OCI-LY7 (cell line): ENCODE data around the gene USP30. TPM values are rescaled to one million over a fixed set of nuclear protein-coding genes. Genes with fewer than 3 reads are reported as not detected.

ENCODE experiments used
- BruUV-seq: library from RNA; stranded (reverse); fragments of 400-500 nt; replicated peaks from 2 replicates; lab custom pipeline; 2021; lab: Mats Ljungman, UMichigan
- CTCF ChIA-PET: fragments of 300-600 bp; sonication (Branson Sonifier 250); formaldehyde crosslinking; loops from one replicate; lab custom pipeline; 2022; ENCODE audit warnings: antibody characterized with exemption; ENCODE audit not compliant: unreplicated experiment; lab: Charles Lee
- POLR2A ChIA-PET: fragments of 300-600 bp; sonication (Branson Sonifier 250); formaldehyde crosslinking; loops from one replicate; lab custom pipeline; 2022; ENCODE audit warnings: antibody characterized with exemption; lab: Charles Lee
- DNase-seq: peaks from one replicate; pipeline ENCODE4 v3.0.0-alpha.2; 2015; ENCODE audit warnings: low spot score
- H2AFZ ChIP-seq: fragments of 200-600 bp; sonication (generic), shearing (Covaris generic); 2 replicates; pipeline ENCODE4 v1.6.1; 2014; ENCODE audit warnings: mild to moderate bottlenecking, antibody characterized with exemption, low read length, moderate library complexity
- H3K27ac ChIP-seq: fragments of 200-600 bp; sonication (generic); 2 replicates; pipeline ENCODE4 v1.5.1; 2014; ENCODE audit warnings: mixed run types, low read depth, mild to moderate bottlenecking, moderate library complexity, low read length, inconsistent platforms; ENCODE audit not compliant: poor library complexity, severe bottlenecking
- H3K36me3 ChIP-seq: fragments of 200-600 bp; sonication (generic); 2 replicates; pipeline ENCODE4 v1.6.1; 2014; ENCODE audit warnings: mild to moderate bottlenecking, antibody characterized with exemption, low read length, moderate library complexity, mixed read lengths; ENCODE audit not compliant: insufficient read depth
- H3K4me1 ChIP-seq: fragments of 200-600 bp; sonication (generic); 2 replicates; pipeline ENCODE4 v1.5.1; 2014; ENCODE audit warnings: mild to moderate bottlenecking, low read length; ENCODE audit not compliant: insufficient read depth, poor library complexity, severe bottlenecking
- H3K4me2 ChIP-seq: fragments of 200-600 bp; sonication (generic); 2 replicates; pipeline ENCODE4 v1.6.1; 2014; ENCODE audit warnings: mild to moderate bottlenecking, low read length
- H3K4me3 ChIP-seq: fragments of 200-600 bp; sonication (generic); 2 replicates; pipeline ENCODE4 v1.5.1; 2014; ENCODE audit warnings: mild to moderate bottlenecking, low read depth, low read length; ENCODE audit not compliant: poor library complexity, severe bottlenecking
- H3K79me2 ChIP-seq: fragments of 200-600 bp; sonication (generic); 2 replicates; pipeline ENCODE4 v1.6.1; 2016; ENCODE audit warnings: low read depth, mild to moderate bottlenecking, low read length, moderate library complexity, mixed read lengths; ENCODE audit not compliant: insufficient read depth
- H3K9me2 ChIP-seq: fragments of 200-600 bp; sonication (generic); 2 replicates; pipeline ENCODE4 v1.6.1; 2016; ENCODE audit warnings: mild to moderate bottlenecking, low read length, mixed read lengths; ENCODE audit not compliant: insufficient read depth
- H3K9me3 ChIP-seq: fragments of 200-600 bp; sonication (generic); 2 replicates; pipeline ENCODE4 v1.6.1; 2014; ENCODE audit warnings: mild to moderate bottlenecking, mixed run types, low read length, mixed read lengths
- H4K20me1 ChIP-seq: fragments of 200-600 bp; sonication (generic); 2 replicates; pipeline ENCODE4 v1.6.1; 2014; ENCODE audit warnings: mild to moderate bottlenecking, antibody characterized with exemption, low read length, moderate library complexity, mixed read lengths; ENCODE audit not compliant: insufficient read depth
- CTCF ChIP-seq: fragments of 200-600 bp; sonication (generic); conservative IDR thresholded peaks from 2 replicates; pipeline ENCODE4 v1.5.1; 2014; ENCODE audit warnings: mild to moderate bottlenecking, antibody characterized with exemption, low read length, moderate library complexity, mixed read lengths
- EZH2phosphoT487 ChIP-seq: fragments of 200-600 bp; sonication (generic); IDR thresholded peaks from 2 replicates; pipeline ENCODE4 v1.6.1; 2018; ENCODE audit warnings: low read depth, borderline replicate concordance, mild to moderate bottlenecking, mixed run types, antibody characterized with exemption, low read length, moderate library complexity, mixed read lengths
- intact Hi-C: fragments of 100-400 bp; cut with micrococcal nuclease; formaldehyde crosslinking; loops from one replicate; pipeline ENCODE4 v1.10.0; 2022; ENCODE audit not compliant: unreplicated experiment
- total RNA-seq, 2 experiments: library from RNA; depleted of rRNA in 1 of 2; stranded (reverse); fragments of >200 nt in 1 of 2; shearing (Covaris generic) in 1 of 2; gene quantifications; 2 replicates each; pipeline ENCODE4 v1.2.3, GENCODE V29; 2014 to 2022

Gene USP30
- total RNA-seq, 2 experiments from 2014 or later = 15.7 to 36.2 TPM

GRCh38 chr12:109033239-109034196 is 18.9 kb upstream of the USP30 start:
- TF ChIP-seq EZH2phosphoT487 (no peak), CTCF (no peak)
- no peak overlapping the region for H3K27ac ChIP-seq
- H3K36me3 ChIP-seq = no peaks in the 10 kb centered on the region; the same call in 1 of the 2 replicates
- no peaks in the 10 kb centered on the region for H3K9me2 ChIP-seq
- no peak overlapping the region; the same call in 1 of the 2 replicates for H2AFZ ChIP-seq
- H4K20me1 ChIP-seq = no peaks in the 10 kb centered on the region
- H3K4me1 ChIP-seq = no peaks in the 10 kb centered on the region
- H3K4me3 ChIP-seq = no peak overlapping the region
- intact Hi-C loops = no loop called here
- H3K79me2 ChIP-seq = no peaks in the 10 kb centered on the region
- peaks cover 11% of the 10 kb centered on the region; the same call in 1 of the 2 replicates for H3K9me3 ChIP-seq
- no TSS peak for BruUV-seq
- H3K4me2 ChIP-seq = no peak overlapping the region
- POLR2A ChIA-PET = interaction anchor here (0.6 to 1.4 kb wide), 7 partner anchors 9 to 1506 kb away, joined by 3 to 5 read pairs (median 3); partner anchors contain the start of gene USP30
- no peak for DNase-seq
- CTCF ChIA-PET = no interaction called here

DNA sequence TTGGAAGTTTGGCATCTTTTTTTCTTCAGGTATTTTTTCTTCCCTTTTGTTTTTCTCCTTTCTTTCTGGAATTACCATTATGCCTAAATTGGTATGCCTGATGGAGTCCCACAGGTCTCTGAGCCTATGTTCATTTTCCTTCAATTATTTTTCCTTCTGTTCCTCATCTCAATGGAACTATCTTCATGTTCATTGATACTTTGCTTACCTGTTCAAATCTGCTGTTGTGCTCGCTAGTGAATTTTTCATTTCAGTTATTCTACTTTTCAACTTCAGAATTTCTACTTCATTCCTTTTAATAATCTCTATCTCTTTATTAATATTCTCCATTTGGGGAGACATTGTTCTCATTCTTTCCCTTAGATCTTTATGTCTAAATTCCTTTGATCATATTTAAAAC is 15.4 kb upstream of the USP30 start:
- Histone ChIP-seq H4K20me1 (no peaks in the 10 kb centered on the region), H3K27ac (no peak overlapping the region), H3K4me2 (no peak overlapping the region), H3K4me1 (no peaks in the 10 kb centered on the region), H2AFZ (no peak overlapping the region), H3K4me3 (no peak overlapping the region), H3K36me3 (peaks cover 7% of the 10 kb centered on the region; the same call in 1 of the 2 replicates), H3K9me3 (peaks cover 24% of the 10 kb centered on the region; the same call in 1 of the 2 replicates), H3K9me2 (no peaks in the 10 kb centered on the region), H3K79me2 (no peaks in the 10 kb centered on the region)
- DNase-seq = no peak
- BruUV-seq = no TSS peak
- CTCF ChIA-PET = no interaction called here
- POLR2A ChIA-PET = interaction anchor here (0.5 kb wide), 1 partner anchor 12 kb away, joined by 4 read pairs; no protein-coding TSS in a partner anchor
- intact Hi-C loops = no loop called here
- TF ChIP-seq CTCF (no peak), EZH2phosphoT487 (no peak)
